HG02623 (cell line): ENCODE results near the gene HSPB6.
"Not testable (repeated sequence)": the region's sequence is repeated elsewhere in the genome, so short reads cannot be mapped to it uniquely, and the experiment has no call there.

Experiments used
- ATAC-seq: cut with Tn5 transposase; IDR thresholded peaks from one replicate; pipeline ENCODE4 v1.9.1; 2021; ENCODE audit warnings: moderate library complexity; ENCODE audit not compliant: unreplicated experiment

HSPB6 gene

DNA sequence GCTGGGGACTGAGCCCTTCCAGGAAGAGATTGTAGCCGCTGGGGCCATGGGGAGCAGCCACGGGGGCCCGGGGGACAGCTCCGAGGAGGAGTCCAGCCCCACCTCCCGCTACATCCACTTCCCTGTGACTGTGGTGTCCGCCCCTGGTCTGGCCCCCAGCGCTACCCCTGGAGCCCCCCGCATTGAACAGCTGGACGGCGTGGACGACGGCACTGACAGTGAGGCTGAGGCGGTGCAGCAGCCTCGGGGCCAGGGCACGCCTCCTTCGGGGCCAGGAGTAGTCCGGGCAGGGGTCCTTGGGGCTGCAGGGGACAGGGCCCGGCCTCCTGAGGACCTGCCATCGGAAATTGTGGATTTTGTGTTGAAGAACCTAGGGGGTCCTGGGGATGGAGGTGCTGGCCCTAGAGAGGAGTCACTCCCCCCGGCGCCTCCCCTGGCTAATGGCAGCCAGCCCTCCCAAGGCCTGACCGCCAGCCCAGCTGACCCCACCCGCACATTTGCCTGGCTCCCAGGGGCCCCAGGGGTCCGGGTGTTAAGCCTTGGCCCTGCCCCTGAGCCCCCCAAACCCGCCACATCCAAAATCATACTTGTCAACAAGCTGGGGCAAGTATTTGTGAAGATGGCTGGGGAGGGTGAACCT, 24.2 kb downstream of the HSPB6 start:
- no peak for ATAC-seq

GRCh38 chr19:35731779-35732405, 24.9 kb downstream of the HSPB6 start:
- ATAC-seq = no peak

DNA sequence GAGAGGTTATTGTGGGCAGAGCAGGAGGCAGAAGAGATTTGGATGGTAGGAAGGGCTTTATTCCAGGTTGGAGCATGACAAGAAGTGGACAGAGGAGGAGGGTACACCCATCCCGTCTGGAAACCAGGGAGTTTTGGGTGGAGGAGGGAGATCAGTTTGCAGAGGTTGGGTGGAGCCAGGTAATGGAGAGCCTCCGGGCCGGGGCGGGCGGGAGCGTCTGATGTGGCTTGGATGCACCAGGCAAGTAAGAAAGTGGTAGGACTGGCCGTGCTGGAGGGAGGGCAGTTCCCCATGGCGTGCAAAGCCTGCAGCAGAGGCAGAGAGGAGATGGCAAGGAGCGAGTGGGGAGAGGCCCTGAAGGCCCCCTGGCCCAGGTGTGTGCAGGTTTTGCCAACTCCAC, 25.5 kb downstream of the HSPB6 start:
- ATAC-seq = no peak

DNA sequence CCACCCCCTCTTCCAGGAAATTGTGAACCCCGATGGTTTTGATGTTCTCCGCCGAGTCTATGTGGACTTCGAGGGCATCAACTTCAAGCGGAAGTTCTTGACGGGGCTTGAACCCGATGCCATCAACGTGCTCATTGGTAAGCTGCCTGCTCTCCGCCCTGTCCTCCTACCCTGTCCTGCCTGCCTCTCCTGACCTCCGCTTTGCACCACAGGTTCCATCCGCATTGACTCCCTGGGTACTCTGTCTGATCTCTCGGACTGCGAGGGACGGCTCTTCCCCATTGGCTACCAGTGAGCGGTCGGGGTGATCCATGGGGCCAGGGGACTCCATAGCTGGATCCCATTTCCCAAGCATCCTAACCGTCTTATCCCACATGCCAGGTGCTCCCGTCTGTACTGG, 26.5 kb downstream of the HSPB6 start:
- no peak for ATAC-seq

- no peak for ATAC-seq
These were observed 27.1 kb downstream of the HSPB6 start for GRCh38 chr19:35729763-35730162.

DNA sequence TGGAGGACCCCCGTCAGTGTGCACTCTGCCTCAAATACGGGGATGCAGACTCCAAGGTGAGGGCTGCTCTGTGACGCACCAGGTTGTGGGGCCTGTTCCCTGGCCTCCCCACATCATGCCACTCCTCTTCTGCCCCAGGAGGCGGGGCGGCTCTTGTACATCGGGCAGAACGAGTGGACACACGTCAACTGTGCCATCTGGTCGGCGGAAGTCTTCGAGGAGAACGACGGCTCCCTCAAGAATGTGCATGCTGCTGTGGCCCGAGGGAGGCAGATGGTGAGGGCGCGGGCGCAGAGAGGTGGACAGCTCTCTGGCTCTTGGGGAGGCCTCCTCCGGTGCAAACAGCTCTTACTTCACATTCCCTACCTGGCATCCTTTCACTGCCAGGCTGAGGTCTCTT, 27.8 kb downstream of the HSPB6 start:
- no peak for ATAC-seq

GRCh38 chr19:35727956-35728706, 28.7 kb downstream of the HSPB6 start:
- no peak for ATAC-seq

DNA sequence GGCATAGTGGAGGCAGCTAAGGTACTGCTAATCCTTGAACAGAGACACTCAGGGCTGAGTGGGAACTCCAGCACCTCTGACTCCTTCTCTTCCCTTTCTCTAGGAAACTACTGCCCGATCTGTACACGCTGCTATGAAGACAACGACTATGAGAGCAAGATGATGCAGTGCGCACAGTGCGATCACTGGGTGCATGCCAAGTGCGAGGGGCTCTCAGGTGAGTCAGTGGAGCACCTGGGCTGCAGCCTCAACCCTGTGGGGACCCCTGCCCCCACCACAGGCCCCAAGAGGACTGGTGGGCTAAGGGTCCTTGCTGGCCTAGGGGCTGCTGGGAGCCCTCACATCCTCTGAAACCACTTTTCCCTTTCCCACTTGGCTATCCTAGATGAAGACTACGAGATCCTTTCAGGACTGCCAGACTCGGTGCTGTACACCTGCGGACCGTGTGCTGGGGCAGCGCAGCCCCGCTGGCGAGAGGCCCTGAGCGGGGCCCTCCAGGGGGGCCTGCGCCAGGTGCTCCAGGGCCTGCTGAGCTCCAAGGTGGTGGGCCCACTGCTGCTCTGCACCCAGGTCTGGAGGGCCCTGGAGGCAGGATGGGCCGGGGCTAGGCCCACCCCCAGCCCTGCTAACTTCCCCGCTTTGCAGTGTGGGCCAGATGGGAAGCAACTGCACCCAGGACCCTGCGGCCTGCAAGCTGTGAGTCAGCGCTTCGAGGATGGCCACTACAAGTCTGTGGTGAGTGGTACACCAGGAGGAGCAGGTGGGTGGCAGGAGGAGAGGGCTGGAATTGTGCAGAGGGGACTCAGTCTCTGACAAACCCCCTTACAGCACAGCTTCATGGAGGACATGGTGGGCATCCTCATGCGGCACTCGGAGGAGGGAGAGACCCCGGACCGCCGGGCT, 29.5 kb downstream of the HSPB6 start:
- ATAC-seq = no peak

DNA sequence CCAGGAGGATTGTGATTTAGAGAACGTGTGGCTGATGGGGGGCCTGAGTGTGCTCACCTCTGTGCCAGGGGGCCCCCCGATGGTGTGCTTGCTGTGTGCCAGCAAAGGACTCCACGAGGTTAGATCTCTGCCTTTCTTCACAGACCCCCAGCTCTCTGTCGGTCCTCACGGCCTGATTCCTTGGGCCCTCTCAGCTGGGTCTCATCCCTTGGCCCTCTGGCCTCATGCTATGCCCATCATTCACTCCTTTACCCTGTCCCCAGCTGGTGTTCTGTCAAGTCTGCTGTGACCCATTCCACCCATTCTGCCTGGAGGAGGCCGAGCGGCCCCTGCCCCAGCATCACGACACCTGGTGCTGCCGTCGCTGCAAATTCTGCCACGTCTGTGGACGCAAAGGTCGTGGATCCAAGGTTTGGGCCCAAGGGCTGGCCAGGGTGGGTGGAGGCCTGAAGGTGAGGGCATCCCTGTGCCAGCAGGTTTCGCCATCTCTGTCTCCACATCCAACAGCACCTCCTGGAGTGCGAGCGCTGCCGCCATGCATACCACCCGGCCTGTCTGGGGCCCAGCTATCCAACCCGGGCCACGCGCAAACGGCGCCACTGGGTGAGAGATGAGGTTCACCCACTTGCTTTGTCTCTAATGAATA, 31.5 kb downstream of the HSPB6 start:
- ATAC-seq = no peak

DNA sequence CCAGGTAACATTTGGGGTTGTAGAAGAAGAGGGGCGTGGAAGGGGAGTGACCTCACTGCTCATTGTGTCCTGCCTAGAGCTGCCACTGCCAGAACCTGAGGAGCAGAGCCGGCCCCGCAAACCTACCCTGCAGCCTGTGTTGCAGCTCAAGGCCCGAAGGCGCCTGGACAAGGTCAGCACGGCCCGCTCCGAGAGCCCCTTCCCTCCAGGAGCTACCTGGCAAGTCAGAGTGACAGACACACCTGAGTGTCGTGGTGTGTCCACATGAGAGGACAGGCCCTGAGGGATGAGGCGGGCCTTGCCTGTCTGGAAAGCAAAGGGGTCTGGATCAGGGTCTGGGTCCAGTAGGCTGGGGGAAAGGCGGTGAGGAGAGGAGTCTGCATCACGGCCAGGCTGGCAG, 32.3 kb downstream of the HSPB6 start:
- ATAC-seq = no peak

DNA sequence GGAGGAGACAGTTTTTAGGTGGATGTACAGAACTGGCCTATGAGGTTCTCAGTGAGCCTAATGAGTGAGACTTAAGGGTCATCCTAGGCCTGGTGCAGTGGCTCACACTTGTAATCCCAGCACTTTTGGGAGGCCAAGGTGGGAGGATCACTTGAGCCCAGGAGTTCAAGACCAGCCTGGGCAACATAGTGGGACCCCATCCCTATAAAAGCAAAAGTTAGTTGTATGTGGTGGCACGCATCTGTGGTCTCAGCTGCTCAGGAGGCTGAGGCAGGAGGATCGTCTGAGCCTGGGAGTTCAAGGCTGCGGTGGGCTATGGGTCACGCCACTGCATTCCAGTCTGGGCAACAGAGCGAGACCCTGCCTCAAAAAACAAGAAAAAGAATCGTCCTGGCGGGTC, 32.7 kb downstream of the HSPB6 start:
- not testable (repeated sequence) for ATAC-seq

DNA sequence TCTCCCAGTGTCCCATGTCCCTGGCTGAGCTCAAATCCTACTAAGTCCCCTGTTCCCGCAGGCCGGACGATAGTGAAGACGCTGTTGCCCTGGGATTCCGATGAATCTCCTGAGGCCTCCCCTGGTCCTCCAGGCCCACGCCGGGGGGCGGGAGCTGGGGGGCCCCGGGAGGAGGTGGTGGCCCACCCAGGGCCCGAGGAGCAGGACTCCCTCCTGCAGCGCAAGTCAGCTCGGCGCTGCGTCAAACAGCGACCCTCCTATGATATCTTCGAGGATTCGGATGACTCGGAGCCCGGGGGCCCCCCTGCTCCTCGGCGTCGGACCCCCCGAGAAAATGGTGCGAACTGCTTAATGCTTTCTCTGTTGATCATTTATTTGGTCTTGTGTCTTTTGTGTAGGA, 33.2 kb downstream of the HSPB6 start:
- no peak for ATAC-seq

GRCh38 chr19:35722897-35723296, 33.9 kb downstream of the HSPB6 start:
- no peak for ATAC-seq

DNA sequence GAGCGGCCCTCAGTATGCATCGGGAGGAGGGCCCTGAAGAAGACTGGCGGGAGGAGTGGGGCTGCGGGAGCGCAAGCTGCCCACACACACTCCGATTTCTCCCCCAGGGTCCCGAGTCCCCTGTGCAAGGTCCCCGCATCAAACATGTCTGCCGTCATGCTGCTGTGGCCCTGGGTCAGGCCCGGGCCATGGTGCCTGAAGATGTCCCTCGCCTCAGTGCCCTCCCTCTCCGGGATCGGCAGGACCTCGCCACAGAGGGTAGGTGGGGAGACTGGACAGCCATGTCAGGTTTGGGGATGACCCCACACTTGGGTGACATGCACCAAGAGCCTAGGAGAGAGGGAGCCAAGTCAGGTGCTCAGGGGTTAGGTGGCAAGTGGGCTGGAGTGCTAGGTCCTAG, 34.4 kb downstream of the HSPB6 start:
- no peak for ATAC-seq

GRCh38 chr19:35721374-35721773, 35.5 kb downstream of the HSPB6 start:
- no peak for ATAC-seq

DNA sequence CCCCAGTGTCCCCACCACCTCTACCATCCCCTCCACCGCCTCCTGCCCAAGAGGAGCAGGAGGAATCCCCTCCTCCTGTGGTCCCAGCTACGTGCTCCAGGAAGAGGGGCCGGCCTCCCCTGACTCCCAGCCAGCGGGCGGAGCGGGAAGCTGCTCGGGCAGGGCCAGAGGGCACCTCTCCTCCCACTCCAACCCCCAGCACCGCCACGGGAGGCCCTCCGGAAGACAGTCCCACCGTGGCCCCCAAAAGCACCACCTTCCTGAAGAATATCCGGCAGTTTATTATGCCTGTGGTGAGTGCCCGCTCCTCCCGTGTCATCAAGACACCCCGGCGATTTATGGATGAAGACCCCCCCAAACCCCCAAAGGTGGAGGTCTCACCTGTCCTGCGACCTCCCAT, 36.2 kb downstream of the HSPB6 start:
- ATAC-seq = no peak

- ATAC-seq = no peak
These were observed 36.7 kb downstream of the HSPB6 start for GRCh38 chr19:35720163-35720524.

- no peak for ATAC-seq
These were observed 37.2 kb downstream of the HSPB6 start for GRCh38 chr19:35719402-35720162.

GRCh38 chr19:35718345-35719041, 38.3 kb downstream of the HSPB6 start:
- ATAC-seq = no peak
